H1 (cell line): ENCODE measurements around the gene CYP1A1. TPM values are rescaled to one million over a fixed set of nuclear protein-coding genes. Genes with fewer than 3 reads are reported as not detected.

Source experiments
- CBX5 ChIP-seq: fragments of 300-800, 300-1000 bp; sonication (generic); IDR thresholded peaks from 2 replicates; pipeline ENCODE4 v1.7.1; 2016; ENCODE audit warnings: antibody characterized with exemption, low read length, low read depth
- CEBPB ChIP-seq: IDR thresholded peaks from 2 replicates; pipeline ENCODE4 v1.6.1; 2012; ENCODE audit warnings: low read depth, low read length
- CHD2 ChIP-seq: IDR thresholded peaks from 2 replicates; pipeline ENCODE4 v1.6.1; 2012; ENCODE audit warnings: low read length, improper control_type of control experiment
- CHD7 ChIP-seq: fragments of 300-600 bp; sonication (generic); IDR thresholded peaks from 2 replicates; pipeline ENCODE4 v1.7.1; 2012; ENCODE audit warnings: low read length, moderate library complexity, mild to moderate bottlenecking, inconsistent platforms; ENCODE audit not compliant: insufficient replicate concordance
- HDAC2 ChIP-seq, 2 experiments: fragments of 300-600 bp in 1 of 2; sonication (generic) in 1 of 2; IDR thresholded peaks; 2 replicates each; pipeline ENCODE4 v1.6.1; 2011 to 2012; ENCODE audit warnings: low read depth in 2 of 2, low read length in 2 of 2, mild to moderate bottlenecking in 2 of 2, moderate library complexity in 2 of 2, borderline replicate concordance in 1 of 2, inconsistent platforms in 1 of 2
- JUN ChIP-seq: IDR thresholded peaks from 2 replicates; pipeline ENCODE4 v1.6.1; 2011; ENCODE audit warnings: low read depth, mild to moderate bottlenecking, improper control_type of control experiment, low read length
- MAFK ChIP-seq: IDR thresholded peaks from 2 replicates; pipeline ENCODE4 v1.6.1; 2012; ENCODE audit warnings: low read depth, mild to moderate bottlenecking, improper control_type of control experiment, low read length
- SRF ChIP-seq: IDR thresholded peaks from 2 replicates; pipeline ENCODE4 v1.6.1; 2011; ENCODE audit warnings: mild to moderate bottlenecking, low read depth, low read length, moderate library complexity
- TBP ChIP-seq: IDR thresholded peaks from 2 replicates; pipeline ENCODE4 v1.6.1; 2011; ENCODE audit warnings: low read depth, low read length, improper control_type of control experiment
- ZNF274 ChIP-seq: IDR thresholded peaks from 2 replicates; pipeline ENCODE4 v1.7.0; 2012; ENCODE audit warnings: low read length, borderline replicate concordance; ENCODE audit errors: extremely low read depth
- polyA plus RNA-seq, 7 experiments: library from polyadenylated mRNA; depleted of rRNA in 3 of 7; stranded (reverse) in 5 of 7; unstranded in 2 of 7; fragments of >200 nt in 5 of 7; fragments of 200-250 nt in 2 of 7; gene quantifications; 1 replicate in 5 of 7; 2 replicates in 1 of 7; 4 replicates in 1 of 7; pipeline versions ENCODE4 v1.2.1 to v1.2.3, GENCODE V29; 2011 to 2013; ENCODE audit warnings: missing spikeins in 2 of 7, mixed read lengths in 2 of 7
- total RNA-seq: library from RNA; stranded (reverse); fragmentation: NEBNext Ultra II Directional; extraction: Animal tissue kit (Norgen Biotek cat#: 25700); gene quantifications from 2 replicates; pipeline ENCODE4 v1.2.1, GENCODE V29; 2021
- TF ChIP-seq, protein P1 (sequence below): IDR thresholded peaks from 2 replicates; pipeline ENCODE4 v1.6.1; 2012; ENCODE audit warnings: low read length, inconsistent platforms

Gene CYP1A1
- total and polyA plus RNA-seq, 2 of the 8 experiments (the other 6 are each of a cell fraction or from before 2014, with no cell fraction given) = 0.32 to 0.35 TPM

- no peak for TF ChIP-seq CHD7
- no peak for TF ChIP-seq MAFK
- TF ChIP-seq TBP = no peak
- no peak for TF ChIP-seq CBX5
- TF ChIP-seq SRF = no peak
- TF ChIP-seq, protein P1, sequence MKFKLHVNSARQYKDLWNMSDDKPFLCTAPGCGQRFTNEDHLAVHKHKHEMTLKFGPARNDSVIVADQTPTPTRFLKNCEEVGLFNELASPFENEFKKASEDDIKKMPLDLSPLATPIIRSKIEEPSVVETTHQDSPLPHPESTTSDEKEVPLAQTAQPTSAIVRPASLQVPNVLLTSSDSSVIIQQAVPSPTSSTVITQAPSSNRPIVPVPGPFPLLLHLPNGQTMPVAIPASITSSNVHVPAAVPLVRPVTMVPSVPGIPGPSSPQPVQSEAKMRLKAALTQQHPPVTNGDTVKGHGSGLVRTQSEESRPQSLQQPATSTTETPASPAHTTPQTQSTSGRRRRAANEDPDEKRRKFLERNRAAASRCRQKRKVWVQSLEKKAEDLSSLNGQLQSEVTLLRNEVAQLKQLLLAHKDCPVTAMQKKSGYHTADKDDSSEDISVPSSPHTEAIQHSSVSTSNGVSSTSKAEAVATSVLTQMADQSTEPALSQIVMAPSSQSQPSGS = no peak
- no peak for TF ChIP-seq CEBPB
- TF ChIP-seq HDAC2 (IDR thresholded peaks at IDR 0.05; ENCODE audit: borderline replicate concordance in 1 of 2, low read depth in 2 of 2, low read length in 2 of 2) = no peak
- TF ChIP-seq ZNF274 = no peak
- no peak for TF ChIP-seq JUN
- TF ChIP-seq CHD2 = no peak
Observed at GRCh38 chr15:74749832-74750231, 24.5 kb upstream of the CYP1A1 start (continued).
